Thyroid gland (tissue), 4 donors: ENCODE results near the gene DAAM2. TPM values are rescaled to one million over a fixed set of nuclear protein-coding genes. Genes with fewer than 3 reads are reported as not detected.

Experiments used
- DNase-seq, 2 donors: peaks; one replicate each; pipeline ENCODE4 v3.0.0-alpha.2; 2019
- H3K27ac ChIP-seq, 3 donors: fragments of 200-600 bp; sonication (generic); 1 replicate in 2 of 3; 2 replicates in 1 of 3; pipeline ENCODE4 v1.5.1; 2016 to 2019; ENCODE audit warnings: mild to moderate bottlenecking in 1 of 3, moderate library complexity in 1 of 3
- H3K27me3 ChIP-seq: fragments of 200-600 bp; sonication (generic); one replicate; pipeline ENCODE4 v1.5.1; 2019
- H3K36me3 ChIP-seq, 2 donors: fragments of 200-600 bp; sonication (generic); one replicate each; pipeline ENCODE4 v1.5.1; 2016 to 2019
- H3K4me1 ChIP-seq, 2 donors: fragments of 200-600 bp; sonication (generic); one replicate each; pipeline ENCODE4 v1.5.1; 2017 to 2019
- H3K4me3 ChIP-seq, 3 donors: fragments of 200-600 bp; sonication (generic); replicated peaks in 1 of 3; 1 replicate in 2 of 3; 2 replicates in 1 of 3; pipeline ENCODE4 v1.5.1; 2016; ENCODE audit warnings: mild to moderate bottlenecking in 1 of 3
- H3K9me3 ChIP-seq: fragments of 200-600 bp; sonication (generic); one replicate; pipeline ENCODE4 v1.5.1; 2017
- POLR2A ChIP-seq, 2 donors: fragments of 450-650 bp; IDR thresholded peaks; one replicate each; pipeline ENCODE4 v1.6.1; 2017; ENCODE audit warnings: antibody characterized with exemption in 2 of 2, mild to moderate bottlenecking in 2 of 2, moderate library complexity in 1 of 2
- WGBS, 2 donors: methylation state at CpG; one replicate each; pipeline ENCODE4 v1.1.5; 2017; 5-methylcytosine and 5-hydroxymethylcytosine counted together
- intact Hi-C: fragments of 100-400 bp; cut with DNase I; formaldehyde crosslinking; loops from one replicate; pipeline ENCODE4 v1.15.1; 2023
- total RNA-seq, 4 donors: library from RNA; depleted of rRNA; stranded (reverse); fragments of >200 nt; gene quantifications; one replicate each; pipeline ENCODE4 v1.2.3, GENCODE V29; 2016
- TF ChIP-seq, protein P1 (sequence below), 6 experiments: fragments of 200-600 bp in 3 of 6; fragments of 450-650 bp in 3 of 6; sonication (generic) in 3 of 6; IDR thresholded peaks; one replicate each; pipeline ENCODE4 v1.5.1; 2016 to 2019; ENCODE audit warnings: antibody characterized with exemption in 6 of 6, mild to moderate bottlenecking in 2 of 6, inconsistent platforms in 1 of 6, moderate library complexity in 1 of 6

The DAAM2 gene
- total RNA-seq, 4 donors from 2014 or later = 17.8 to 37.0 (median 23.8) TPM

DNA sequence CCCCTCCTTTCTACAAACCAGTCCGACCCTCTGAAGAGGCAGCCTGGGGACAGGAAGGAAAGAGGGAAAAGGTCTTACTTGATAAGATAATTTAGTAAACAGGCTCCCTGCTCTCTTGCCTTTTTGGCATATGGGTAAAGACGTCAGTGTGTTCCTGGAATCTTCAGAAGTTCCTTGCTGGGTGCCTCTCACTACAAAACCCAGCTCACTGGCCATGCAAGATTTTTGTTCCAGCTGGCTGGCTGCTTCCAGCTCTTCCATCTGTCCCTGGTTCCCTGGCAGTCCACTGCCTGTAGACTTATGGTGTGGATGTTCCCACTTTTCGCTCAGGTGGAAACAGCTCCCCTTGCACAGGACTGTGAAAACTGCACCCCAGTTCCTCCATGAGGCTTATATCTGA, 84.7 kb downstream of the DAAM2 start:
- Histone ChIP-seq H3K27me3 (no peaks in the 10 kb centered on the region), H3K4me1 (peaks cover 1 to 23% of the 10 kb centered on the region in 2 donors), H3K4me3 (no peak overlapping the region), H3K9me3 (no peaks in the 10 kb centered on the region), H3K36me3 (peaks cover 5 to 6% of the 10 kb centered on the region in 2 donors), H3K27ac (peak overlapping the region in 2 of 3 donors; percentile 42 to 57)
- intact Hi-C loops = loop anchor here (10.0 kb wide), 1 partner anchor 428 kb away; no protein-coding TSS in a partner anchor
- WGBS, 2 donors = 29 to 30% methylated on average over 3 of the region's 3 CpGs
- peak; percentile 63 to 64 for DNase-seq
- no peak for TF ChIP-seq POLR2A (IDR thresholded peaks at IDR 0.05)
- TF ChIP-seq, protein P1, sequence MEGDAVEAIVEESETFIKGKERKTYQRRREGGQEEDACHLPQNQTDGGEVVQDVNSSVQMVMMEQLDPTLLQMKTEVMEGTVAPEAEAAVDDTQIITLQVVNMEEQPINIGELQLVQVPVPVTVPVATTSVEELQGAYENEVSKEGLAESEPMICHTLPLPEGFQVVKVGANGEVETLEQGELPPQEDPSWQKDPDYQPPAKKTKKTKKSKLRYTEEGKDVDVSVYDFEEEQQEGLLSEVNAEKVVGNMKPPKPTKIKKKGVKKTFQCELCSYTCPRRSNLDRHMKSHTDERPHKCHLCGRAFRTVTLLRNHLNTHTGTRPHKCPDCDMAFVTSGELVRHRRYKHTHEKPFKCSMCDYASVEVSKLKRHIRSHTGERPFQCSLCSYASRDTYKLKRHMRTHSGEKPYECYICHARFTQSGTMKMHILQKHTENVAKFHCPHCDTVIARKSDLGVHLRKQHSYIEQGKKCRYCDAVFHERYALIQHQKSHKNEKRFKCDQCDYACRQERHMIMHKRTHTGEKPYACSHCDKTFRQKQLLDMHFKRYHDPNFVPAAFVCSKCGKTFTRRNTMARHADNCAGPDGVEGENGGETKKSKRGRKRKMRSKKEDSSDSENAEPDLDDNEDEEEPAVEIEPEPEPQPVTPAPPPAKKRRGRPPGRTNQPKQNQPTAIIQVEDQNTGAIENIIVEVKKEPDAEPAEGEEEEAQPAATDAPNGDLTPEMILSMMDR (IDR thresholded peaks at IDR 0.05) = no peak

DNA sequence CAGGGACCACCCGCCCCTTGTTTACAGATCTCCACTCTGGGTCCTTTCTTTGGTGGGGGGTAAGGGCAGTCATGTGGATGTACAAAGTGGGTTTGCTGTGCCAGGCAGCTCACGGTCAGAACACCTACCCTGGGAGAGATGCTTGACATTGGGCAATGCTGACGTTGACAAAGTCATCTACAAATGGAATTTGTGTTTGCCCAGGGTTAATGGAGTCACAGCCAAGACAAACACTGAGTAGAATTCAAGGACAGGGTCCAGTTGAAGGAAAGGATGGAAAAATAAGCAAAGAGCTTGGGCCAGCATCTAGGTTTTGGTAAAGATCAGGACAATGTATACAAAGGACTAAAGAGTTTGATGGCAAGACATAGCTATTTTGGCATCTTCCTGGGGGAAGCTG, 87.4 kb downstream of the DAAM2 start:
- H3K36me3 ChIP-seq = peaks cover 5 to 6% of the 10 kb centered on the region in 2 donors
- H3K9me3 ChIP-seq = no peaks in the 10 kb centered on the region
- H3K27me3 ChIP-seq = no peaks in the 10 kb centered on the region
- H3K27ac ChIP-seq = no peak overlapping the region
- H3K4me1 ChIP-seq = peaks cover 6 to 35% of the 10 kb centered on the region in 2 donors
- DNase-seq = no peak
- WGBS, 2 donors = 56 to 65% methylated on average over 3 of the region's 3 CpGs
- no peak overlapping the region for H3K4me3 ChIP-seq
- intact Hi-C loops = loop anchor here (10.0 kb wide), 1 partner anchor 425 kb away; no protein-coding TSS in a partner anchor
- TF ChIP-seq, protein P1 (IDR thresholded peaks at IDR 0.05) = no peak
- TF ChIP-seq POLR2A (IDR thresholded peaks at IDR 0.05) = no peak

DNA sequence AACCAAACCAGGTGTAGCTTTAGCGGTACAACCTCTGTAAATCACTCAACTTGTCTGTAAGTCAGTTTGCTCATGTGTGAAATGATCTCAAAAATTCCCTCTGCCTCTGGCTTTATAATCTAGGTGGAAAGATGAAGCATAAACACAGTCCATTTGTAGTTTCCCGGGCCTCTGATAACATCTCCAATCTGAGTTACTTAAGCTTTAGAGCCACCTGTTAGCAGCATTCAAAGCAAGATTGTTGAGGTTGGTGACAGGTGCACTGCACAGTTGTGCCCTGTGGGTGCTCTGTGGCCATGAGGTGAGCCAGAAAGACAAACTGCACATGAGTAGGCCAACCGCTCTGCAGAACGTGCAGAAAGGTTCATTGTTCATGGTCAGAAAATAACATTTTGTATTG, 88.4 kb downstream of the DAAM2 start:
- H3K27ac ChIP-seq = no peak overlapping the region
- DNase-seq = no peak
- TF ChIP-seq, protein P1 (IDR thresholded peaks at IDR 0.05) = no peak
- no peak for TF ChIP-seq POLR2A (IDR thresholded peaks at IDR 0.05)
- peaks cover 2 to 3% of the 10 kb centered on the region in 2 donors for H3K36me3 ChIP-seq
- no peak overlapping the region for H3K4me3 ChIP-seq
- H3K9me3 ChIP-seq = no peaks in the 10 kb centered on the region
- WGBS, 2 donors = 63 to 71% methylated on average over 4 of the region's 4 CpGs
- intact Hi-C loops = no loop called here
- no peaks in the 10 kb centered on the region for H3K27me3 ChIP-seq
- H3K4me1 ChIP-seq = peaks cover 10 to 45% of the 10 kb centered on the region in 2 donors

DNA sequence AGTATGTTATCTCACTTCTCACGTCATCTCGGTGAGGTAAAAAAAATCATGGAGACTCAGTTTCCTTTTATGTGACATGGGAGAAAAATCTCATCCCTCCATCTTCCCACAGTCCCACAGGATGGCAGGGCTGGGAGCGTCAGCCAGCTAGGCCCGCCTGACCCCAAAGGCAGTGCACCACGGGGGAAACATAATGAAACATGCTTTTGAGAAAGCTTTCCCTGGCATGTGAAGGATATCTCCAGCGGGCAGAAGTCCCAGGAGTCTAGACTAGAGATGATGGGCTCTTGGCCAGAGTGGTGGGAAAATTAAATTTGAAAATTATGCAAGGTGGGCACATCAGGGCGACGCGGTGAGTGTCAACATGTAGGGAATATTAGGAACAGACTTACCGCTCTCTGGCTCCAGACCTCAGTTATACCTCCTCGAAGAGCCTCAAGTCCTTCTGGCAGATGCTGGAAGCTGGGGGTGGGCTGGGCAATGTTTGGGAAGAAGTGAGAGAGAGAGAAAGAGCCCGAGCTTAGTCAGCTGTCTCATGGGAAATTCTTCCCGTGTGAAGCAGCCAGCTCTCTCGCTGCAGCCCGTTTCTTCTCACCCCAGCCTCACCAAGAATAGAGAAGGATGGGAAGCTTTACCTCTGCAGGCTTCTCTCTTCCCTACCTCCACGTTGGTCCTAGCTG, 89.8 kb downstream of the DAAM2 start:
- no peaks in the 10 kb centered on the region for H3K9me3 ChIP-seq
- H3K27ac ChIP-seq = peak overlapping the region in 2 of 3 donors; percentile 46 to 58
- 61 to 62% methylated on average over 16 of the region's 16 CpGs for WGBS, 2 donors
- H3K27me3 ChIP-seq = no peaks in the 10 kb centered on the region
- no peak for DNase-seq
- H3K4me1 ChIP-seq = peaks cover 14 to 48% of the 10 kb centered on the region in 2 donors
- intact Hi-C loops = no loop called here
- peaks cover 0 to 3% of the 10 kb centered on the region in 2 donors for H3K36me3 ChIP-seq
- TF ChIP-seq, protein P1 (IDR thresholded peaks at IDR 0.05) = no peak
- TF ChIP-seq POLR2A (IDR thresholded peaks at IDR 0.05) = no peak
- H3K4me3 ChIP-seq = no peak overlapping the region

DNA sequence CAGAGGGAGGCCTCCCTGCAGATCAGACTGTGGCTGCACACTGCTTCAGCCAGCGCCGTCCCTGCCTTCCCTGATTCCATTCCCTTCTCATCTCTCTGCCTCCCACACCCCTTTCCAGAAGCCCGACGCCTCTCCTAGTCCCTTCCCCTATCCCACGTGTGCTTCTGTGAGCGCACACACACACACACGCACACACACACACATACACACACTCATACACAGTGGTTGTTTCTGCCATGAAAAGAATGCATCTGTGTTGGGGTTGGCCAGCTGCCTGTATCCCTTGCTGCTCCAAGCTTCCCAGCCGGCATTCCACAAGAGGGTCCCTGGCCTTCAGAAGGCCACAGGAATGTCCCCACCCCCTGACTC, 90.3 kb downstream of the DAAM2 start:
- Histone ChIP-seq H3K9me3 (no peaks in the 10 kb centered on the region), H3K27me3 (no peaks in the 10 kb centered on the region), H3K36me3 (peaks cover 0 to 3% of the 10 kb centered on the region in 2 donors), H3K4me3 (no peak overlapping the region), H3K27ac (peak overlapping the region in 2 of 3 donors; percentile 46 to 58), H3K4me1 (peaks cover 14 to 48% of the 10 kb centered on the region in 2 donors)
- intact Hi-C loops = no loop called here
- WGBS, 2 donors = 17 to 24% methylated on average over 8 of the region's 8 CpGs
- DNase-seq = peak; percentile 62 to 72
- TF ChIP-seq, protein P1 (IDR thresholded peaks at IDR 0.05) = no peak
- TF ChIP-seq POLR2A (IDR thresholded peaks at IDR 0.05) = no peak
